ENCODE measurements around the gene ATXN1.
"Not testable (repeated sequence)": the region's sequence is repeated elsewhere in the genome, so short reads cannot be mapped to it uniquely, and the experiment has no call there.

The ATXN1 gene

GRCh38 chr6:16704401-16705045 lies 56.7 kb downstream of the ATXN1 start:
- DNase-seq (ENCODE audit: low read depth in 1 of 2, low spot score in 1 of 2): peak in 1 of 2 experiments; percentile 43
- H3K27ac ChIP-seq (replicated peaks): peak overlapping the region; percentile 46
- no peak for TF ChIP-seq GABPA (IDR thresholded peaks at IDR 0.05; ENCODE audit: low read depth)
- no peak for TF ChIP-seq REST (IDR thresholded peaks at IDR 0.05; ENCODE audit: insufficient replicate concordance, low read depth)
- no peak for TF ChIP-seq POLR2AphosphoS5 (IDR thresholded peaks at IDR 0.05; ENCODE audit: low read depth)
- no peak for TF ChIP-seq SPI1 (IDR thresholded peaks at IDR 0.05; ENCODE audit: borderline replicate concordance, low read depth)
- no peak for TF ChIP-seq CTCF (IDR thresholded peaks at IDR 0.05; ENCODE audit: insufficient read depth, low read length)
- H3K27me3 ChIP-seq (ENCODE audit: insufficient read depth, poor library complexity, severe bottlenecking): no peaks in the 10 kb centered on the region
- H3K4me3 ChIP-seq (replicated peaks; ENCODE audit: insufficient read depth, low read length): no peak overlapping the region

GRCh38 chr6:16702627-16703378 lies 58.5 kb downstream of the ATXN1 start:
- not testable (repeated sequence) for H3K27me3 ChIP-seq (ENCODE audit: insufficient read depth, poor library complexity, severe bottlenecking); H3K27ac ChIP-seq (replicated peaks); DNase-seq (ENCODE audit: low read depth in 1 of 2, low spot score in 1 of 2); H3K4me3 ChIP-seq (replicated peaks; ENCODE audit: insufficient read depth, low read length)

DNA sequence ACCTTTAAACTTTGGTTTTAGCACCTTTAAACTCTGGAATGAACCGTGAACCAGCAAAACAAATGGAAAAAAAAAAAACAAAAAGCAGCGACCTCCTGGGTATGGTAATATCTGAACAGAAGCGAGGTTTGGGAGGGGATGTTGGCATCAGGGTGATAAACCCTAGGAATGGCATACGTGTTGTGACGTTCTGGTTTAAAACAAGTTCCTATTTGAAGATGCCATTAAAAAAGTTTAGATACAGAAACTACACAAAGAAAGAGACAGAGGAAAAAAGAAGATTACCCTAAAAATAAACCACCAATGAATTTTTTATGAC lies 60.4 kb downstream of the ATXN1 start:
- no peak overlapping the region for H3K4me3 ChIP-seq (replicated peaks; ENCODE audit: insufficient read depth, low read length)
- no peak for TF ChIP-seq REST (IDR thresholded peaks at IDR 0.05; ENCODE audit: insufficient replicate concordance, low read depth)
- no peak for TF ChIP-seq POLR2AphosphoS5 (IDR thresholded peaks at IDR 0.05; ENCODE audit: low read depth)
- no peak for TF ChIP-seq SPI1 (IDR thresholded peaks at IDR 0.05; ENCODE audit: borderline replicate concordance, low read depth)
- TF ChIP-seq GABPA (IDR thresholded peaks at IDR 0.05; ENCODE audit: low read depth): no peak
- TF ChIP-seq CTCF (IDR thresholded peaks at IDR 0.05; ENCODE audit: insufficient read depth, low read length): no peak
- no peak for DNase-seq (ENCODE audit: low read depth in 1 of 2, low spot score in 1 of 2)
- H3K27ac ChIP-seq (replicated peaks): peak overlapping the region; percentile 71
- no peaks in the 10 kb centered on the region for H3K27me3 ChIP-seq (ENCODE audit: insufficient read depth, poor library complexity, severe bottlenecking)

DNA sequence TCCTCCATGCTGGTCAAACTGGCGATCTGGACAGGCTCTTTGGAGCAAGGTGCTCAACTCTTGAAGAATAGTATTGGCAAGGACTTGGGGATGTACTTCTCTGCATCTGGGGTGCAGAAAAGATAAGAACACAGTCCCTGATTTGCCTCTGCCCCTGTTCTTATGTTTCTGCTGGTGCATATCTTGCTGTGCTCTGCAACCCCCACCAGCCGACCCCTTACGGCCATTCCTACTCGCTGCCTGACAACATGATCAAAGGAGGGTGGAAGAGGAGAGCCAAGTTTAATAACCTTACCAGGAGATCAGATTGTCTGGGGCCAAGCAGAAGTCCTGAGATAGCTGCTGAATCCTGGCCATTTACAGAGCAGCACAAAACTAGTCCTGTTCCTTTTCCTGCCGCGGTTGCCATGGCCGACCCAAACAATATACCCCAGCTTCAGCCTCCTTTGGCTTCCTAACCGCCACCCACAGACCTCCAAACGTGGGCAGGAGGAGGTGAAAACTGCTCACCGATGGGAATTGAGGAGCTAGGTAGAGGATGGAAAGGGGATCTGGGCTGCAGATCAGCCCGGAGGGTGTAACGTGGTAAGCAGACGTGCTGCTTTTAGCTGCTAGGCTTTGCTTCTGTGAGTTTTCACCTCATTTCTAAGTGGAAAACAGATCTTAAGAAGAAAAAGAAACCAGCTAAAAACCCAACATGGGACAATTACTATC lies 60.9 kb downstream of the ATXN1 start:
- peak overlapping the region; percentile 71 for H3K27ac ChIP-seq (replicated peaks)
- H3K27me3 ChIP-seq (ENCODE audit: insufficient read depth, poor library complexity, severe bottlenecking): no peaks in the 10 kb centered on the region
- TF ChIP-seq GABPA (IDR thresholded peaks at IDR 0.05; ENCODE audit: low read depth) (no peak), SPI1 (IDR thresholded peaks at IDR 0.05; ENCODE audit: borderline replicate concordance, low read depth) (no peak), POLR2AphosphoS5 (IDR thresholded peaks at IDR 0.05; ENCODE audit: low read depth) (no peak), REST (IDR thresholded peaks at IDR 0.05; ENCODE audit: insufficient replicate concordance, low read depth) (no peak), CTCF (IDR thresholded peaks at IDR 0.05; ENCODE audit: insufficient read depth, low read length) (no peak)
- H3K4me3 ChIP-seq (replicated peaks; ENCODE audit: insufficient read depth, low read length): no peak overlapping the region
- peak in 1 of 2 experiments; percentile 35 for DNase-seq (ENCODE audit: low read depth in 1 of 2, low spot score in 1 of 2)

Measured in HL-60 (cell line).